Activated CD4-positive, alpha-beta memory T cell treated with anti-CD3 and anti-CD28 coated beads for 36 hours (primary cell): ENCODE measurements around the gene ZNF454. TPM values are rescaled to one million over a fixed set of nuclear protein-coding genes. Genes with fewer than 3 reads are reported as not detected.

Source experiments
- CTCF ChIA-PET: fragments of 350-600 bp; sonication (Branson Sonifier 250); formaldehyde crosslinking; loops from one replicate; lab custom pipeline; 2021; ENCODE audit warnings: antibody characterized with exemption, inconsistent platforms; lab: Charles Lee
- POLR2A ChIA-PET: fragments of 350-600 bp; sonication (Branson Sonifier 250); formaldehyde crosslinking; loops from one replicate; lab custom pipeline; 2021; ENCODE audit warnings: antibody characterized with exemption; lab: Charles Lee
- DNase-seq: peaks from one replicate; pipeline ENCODE4 v3.0.0-alpha.2; 2020
- H3K27ac Mint-ChIP-seq: one replicate; pipeline ENCODE4 v1.8.0; 2021; ENCODE audit warnings: mixed read lengths
- H3K27me3 Mint-ChIP-seq: one replicate; pipeline ENCODE4 v1.8.0; 2021; ENCODE audit warnings: mixed read lengths
- H3K36me3 Mint-ChIP-seq: one replicate; pipeline ENCODE4 v1.8.0; 2021; ENCODE audit warnings: mixed read lengths
- H3K4me1 Mint-ChIP-seq: one replicate; pipeline ENCODE4 v1.8.0; 2021; ENCODE audit warnings: low read depth, mixed read lengths
- H3K4me3 Mint-ChIP-seq: one replicate; pipeline ENCODE4 v1.8.0; 2021; ENCODE audit warnings: mild to moderate bottlenecking, mixed read lengths
- H3K9me3 Mint-ChIP-seq: one replicate; pipeline ENCODE4 v1.8.0; 2021; ENCODE audit warnings: mixed read lengths
- intact Hi-C: fragments of 100-400 bp; cut with micrococcal nuclease; formaldehyde crosslinking; loops from one replicate; pipeline ENCODE4 v1.15.1; 2023
- total RNA-seq, 2 experiments: library from RNA; stranded (reverse); gene quantifications; one replicate each; pipeline ENCODE4 v1.2.3, GENCODE V29; 2021

The ZNF454 gene
- total RNA-seq, 2 experiments from 2014 or later: not detected

GRCh38 chr5:178995341-178995690 is 54.3 kb downstream of the ZNF454 start:
- ChIA-PET POLR2A (no interaction called here), CTCF (no interaction called here)
- Mint-ChIP-seq H3K4me3 (no peak overlapping the region), H3K27me3 (peaks cover 35% of the 10 kb centered on the region), H3K27ac (no peak overlapping the region), H3K9me3 (peaks cover under 1% of the 10 kb centered on the region), H3K4me1 (peaks cover 3% of the 10 kb centered on the region), H3K36me3 (no peaks in the 10 kb centered on the region)
- DNase-seq: no peak
- intact Hi-C loops: no loop called here

GRCh38 chr5:178996156-178996555 is 55.2 kb downstream of the ZNF454 start:
- Mint-ChIP-seq H3K4me1 (peaks cover 3% of the 10 kb centered on the region), H3K27ac (no peak overlapping the region), H3K27me3 (peaks cover 37% of the 10 kb centered on the region), H3K9me3 (no peaks in the 10 kb centered on the region), H3K36me3 (no peaks in the 10 kb centered on the region), H3K4me3 (no peak overlapping the region)
- no peak for DNase-seq
- CTCF ChIA-PET: no interaction called here
- intact Hi-C loops: no loop called here
- POLR2A ChIA-PET: no interaction called here

DNA sequence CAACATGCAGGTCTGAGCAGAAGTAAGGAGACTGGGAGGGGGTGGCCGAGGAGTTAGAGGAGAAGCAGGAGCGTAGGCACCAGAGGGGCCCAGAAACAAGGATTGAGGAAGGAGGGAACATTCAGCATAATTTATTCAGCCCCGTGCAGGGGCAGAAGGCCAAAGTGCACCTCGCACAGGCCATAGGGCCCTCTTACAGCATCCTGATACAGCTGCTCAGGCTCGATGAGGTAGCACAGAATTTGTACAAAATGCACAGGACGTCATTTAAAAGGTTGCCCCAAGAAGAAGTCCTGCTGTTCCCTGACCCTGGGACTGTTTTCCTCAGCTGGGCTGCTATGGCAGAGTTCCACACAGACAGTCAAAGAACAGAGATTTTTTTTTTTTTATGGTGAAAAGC is 56.2 kb downstream of the ZNF454 start:
- Mint-ChIP-seq H3K4me3 (no peak overlapping the region), H3K27ac (no peak overlapping the region), H3K27me3 (peaks cover 37% of the 10 kb centered on the region), H3K4me1 (peaks cover 3% of the 10 kb centered on the region), H3K9me3 (no peaks in the 10 kb centered on the region), H3K36me3 (no peaks in the 10 kb centered on the region)
- DNase-seq: no peak
- intact Hi-C loops: no loop called here
- POLR2A ChIA-PET: no interaction called here
- CTCF ChIA-PET: no interaction called here

DNA sequence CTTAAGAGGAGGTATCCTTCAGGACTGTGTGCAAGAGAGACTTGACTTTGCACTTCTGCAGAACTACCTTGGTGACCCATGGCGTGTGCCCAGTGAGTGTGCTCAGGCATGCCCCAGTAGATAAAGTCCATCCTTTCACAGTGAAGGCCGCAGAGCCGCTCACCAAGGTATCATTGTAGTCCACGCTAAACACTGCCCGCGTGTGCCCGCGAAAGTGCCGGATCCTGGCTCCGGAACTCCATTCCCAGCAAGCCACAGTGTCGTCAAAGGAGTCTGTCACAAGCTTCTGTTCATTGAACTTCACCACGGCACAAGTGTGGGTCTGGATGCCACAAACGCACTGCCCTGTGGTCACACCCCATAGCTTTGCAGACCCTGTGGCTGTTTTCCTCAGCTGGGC is 57.4 kb downstream of the ZNF454 start:
- CTCF ChIA-PET: no interaction called here
- Mint-ChIP-seq H3K27ac (no peak overlapping the region), H3K9me3 (no peaks in the 10 kb centered on the region), H3K4me1 (peaks cover 3% of the 10 kb centered on the region), H3K36me3 (no peaks in the 10 kb centered on the region), H3K27me3 (peaks cover 34% of the 10 kb centered on the region), H3K4me3 (no peak overlapping the region)
- DNase-seq: no peak
- intact Hi-C loops: no loop called here
- POLR2A ChIA-PET: no interaction called here

- intact Hi-C loops: no loop called here
Measured at GRCh38 chr5:179006564-179006963, 65.6 kb downstream of the ZNF454 start.

DNA sequence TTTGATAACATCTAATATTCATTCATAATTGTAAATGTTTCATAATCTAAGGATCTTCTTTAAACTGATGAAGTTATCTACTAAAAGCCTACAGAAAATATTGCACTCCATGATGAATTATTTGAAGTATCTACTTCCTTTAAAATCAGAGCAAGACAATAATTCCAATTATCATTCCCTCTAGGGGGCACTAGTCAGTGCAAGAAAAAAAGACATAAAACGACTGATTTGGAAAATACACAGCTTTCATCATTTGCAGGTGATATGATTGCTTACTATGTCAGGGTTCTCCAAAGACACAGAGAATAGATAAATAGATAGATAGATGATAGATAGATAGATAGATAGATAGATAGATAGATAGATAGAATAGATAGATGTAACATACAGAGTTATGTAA is 67.7 kb downstream of the ZNF454 start:
- POLR2A ChIA-PET: no interaction called here
- Mint-ChIP-seq H3K27ac (no peak overlapping the region), H3K9me3 (peaks cover 44% of the 10 kb centered on the region), H3K4me3 (no peak overlapping the region), H3K4me1 (no peaks in the 10 kb centered on the region), H3K27me3 (peaks cover 13% of the 10 kb centered on the region), H3K36me3 (no peaks in the 10 kb centered on the region)
- intact Hi-C loops: no loop called here
- no peak for DNase-seq
- CTCF ChIA-PET: interaction anchor here (0.7 to 1.0 kb wide), 2 partner anchors 28 to 486 kb away, joined by 3 read pairs; no protein-coding TSS in a partner anchor

More at GRCh38 chr5:179006564-179006963, 65.6 kb downstream of the ZNF454 start:
- POLR2A ChIA-PET: no interaction called here
- Mint-ChIP-seq H3K36me3 (no peaks in the 10 kb centered on the region), H3K27ac (no peak overlapping the region), H3K9me3 (peaks cover 32% of the 10 kb centered on the region), H3K4me1 (no peaks in the 10 kb centered on the region), H3K27me3 (peaks cover 20% of the 10 kb centered on the region), H3K4me3 (no peak overlapping the region)
- DNase-seq: no peak
- CTCF ChIA-PET: no interaction called here

Other genes with a start within 250 kb of the ZNF454 start
- gene ZNF354A, start 210.5 kb upstream of the ZNF454 start, total RNA-seq: 10 to 100 TPM; 10.0 to 10.1 TPM
- 10 to 100 TPM in 1 of 2 experiments, 1 to 10 TPM in 1; 8.7 to 12.6 TPM for gene ZNF354B, start 81.2 kb upstream of the ZNF454 start, total RNA-seq
- under 1 TPM; 0.27 to 0.40 TPM for gene ZFP2, start 45.3 kb upstream of the ZNF454 start, total RNA-seq
- gene GRM6, start 54.1 kb downstream of the ZNF454 start, total RNA-seq: not detected
- gene ZNF879, start 82.6 kb downstream of the ZNF454 start, total RNA-seq: 1 to 10 TPM; 2.4 TPM
- 1 to 10 TPM; 5.9 to 6.0 TPM for gene ZNF354C, start 119.2 kb downstream of the ZNF454 start, total RNA-seq